ENCODE results near the gene DVL1.

DVL1 gene

DNA sequence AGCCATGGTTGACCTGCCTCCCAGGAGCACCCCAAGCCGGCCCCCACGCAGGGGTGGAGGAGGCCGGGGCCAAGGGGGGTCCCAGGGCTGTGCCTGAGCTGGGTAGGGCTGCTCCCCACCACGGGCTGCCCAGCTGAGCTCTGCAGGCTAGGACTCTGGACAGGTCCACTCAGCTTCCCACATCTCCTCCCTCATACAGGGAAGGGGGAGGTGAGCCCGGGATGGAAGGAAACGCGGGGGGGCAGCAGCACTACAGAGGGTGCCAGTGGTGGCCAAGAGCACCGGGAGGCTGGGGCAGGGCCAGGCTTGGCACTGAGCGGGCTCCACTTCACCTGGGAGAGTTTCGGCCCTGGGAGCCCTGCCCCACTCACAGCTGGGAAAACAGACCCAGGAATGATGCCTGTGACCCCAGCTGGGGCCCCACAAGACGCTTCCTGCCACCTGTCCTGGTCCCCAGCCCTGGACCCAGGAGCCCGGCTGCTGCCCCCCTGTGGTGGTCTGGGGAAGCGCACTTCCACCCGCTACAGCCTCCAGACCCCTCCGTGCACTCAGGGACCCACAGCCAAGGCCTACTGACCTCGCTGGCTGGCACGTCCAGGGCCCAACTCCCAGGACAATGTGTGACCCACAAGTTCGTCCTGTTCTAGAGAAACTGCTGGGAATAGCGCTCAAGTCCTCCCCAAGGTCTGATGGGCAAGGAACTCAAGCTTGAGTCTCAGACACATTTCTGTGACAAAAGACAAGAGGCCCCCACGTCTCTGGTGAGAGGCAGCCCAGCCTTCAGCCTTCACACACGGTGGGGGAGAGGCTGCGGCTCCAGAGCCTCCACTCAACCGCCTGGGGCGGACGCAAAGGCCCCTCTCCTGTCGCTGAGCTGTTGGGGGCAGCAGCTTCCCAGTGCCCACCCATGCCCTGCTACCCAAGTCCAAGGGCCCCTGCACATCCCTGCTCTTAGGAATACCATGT, 22.8 kb upstream of the DVL1 start:
- TF ChIP-seq, protein P1, sequence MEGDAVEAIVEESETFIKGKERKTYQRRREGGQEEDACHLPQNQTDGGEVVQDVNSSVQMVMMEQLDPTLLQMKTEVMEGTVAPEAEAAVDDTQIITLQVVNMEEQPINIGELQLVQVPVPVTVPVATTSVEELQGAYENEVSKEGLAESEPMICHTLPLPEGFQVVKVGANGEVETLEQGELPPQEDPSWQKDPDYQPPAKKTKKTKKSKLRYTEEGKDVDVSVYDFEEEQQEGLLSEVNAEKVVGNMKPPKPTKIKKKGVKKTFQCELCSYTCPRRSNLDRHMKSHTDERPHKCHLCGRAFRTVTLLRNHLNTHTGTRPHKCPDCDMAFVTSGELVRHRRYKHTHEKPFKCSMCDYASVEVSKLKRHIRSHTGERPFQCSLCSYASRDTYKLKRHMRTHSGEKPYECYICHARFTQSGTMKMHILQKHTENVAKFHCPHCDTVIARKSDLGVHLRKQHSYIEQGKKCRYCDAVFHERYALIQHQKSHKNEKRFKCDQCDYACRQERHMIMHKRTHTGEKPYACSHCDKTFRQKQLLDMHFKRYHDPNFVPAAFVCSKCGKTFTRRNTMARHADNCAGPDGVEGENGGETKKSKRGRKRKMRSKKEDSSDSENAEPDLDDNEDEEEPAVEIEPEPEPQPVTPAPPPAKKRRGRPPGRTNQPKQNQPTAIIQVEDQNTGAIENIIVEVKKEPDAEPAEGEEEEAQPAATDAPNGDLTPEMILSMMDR (IDR thresholded peaks at IDR 0.05), result peak; percentile 96

DNA sequence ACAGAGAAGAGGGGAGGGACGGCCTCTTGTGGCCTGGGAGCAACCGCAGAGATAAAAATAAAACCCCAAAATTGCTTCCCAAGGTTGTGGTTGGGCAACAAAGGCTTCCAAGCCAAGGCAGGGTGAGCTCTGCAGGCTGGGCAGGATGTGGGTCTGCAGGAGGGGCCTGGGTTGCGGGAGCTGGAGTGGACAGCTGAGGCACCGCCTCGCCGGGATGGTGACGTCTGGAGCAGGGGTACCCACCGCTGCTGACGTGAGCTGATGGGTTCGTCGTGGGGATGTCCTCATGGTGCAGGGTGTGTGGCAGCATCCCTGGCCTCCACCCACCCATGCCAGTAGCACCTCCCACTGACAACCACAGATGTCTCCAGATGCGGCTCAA, 22.1 kb upstream of the DVL1 start:
- TF ChIP-seq, protein P1 (IDR thresholded peaks at IDR 0.05), result no peak

DNA sequence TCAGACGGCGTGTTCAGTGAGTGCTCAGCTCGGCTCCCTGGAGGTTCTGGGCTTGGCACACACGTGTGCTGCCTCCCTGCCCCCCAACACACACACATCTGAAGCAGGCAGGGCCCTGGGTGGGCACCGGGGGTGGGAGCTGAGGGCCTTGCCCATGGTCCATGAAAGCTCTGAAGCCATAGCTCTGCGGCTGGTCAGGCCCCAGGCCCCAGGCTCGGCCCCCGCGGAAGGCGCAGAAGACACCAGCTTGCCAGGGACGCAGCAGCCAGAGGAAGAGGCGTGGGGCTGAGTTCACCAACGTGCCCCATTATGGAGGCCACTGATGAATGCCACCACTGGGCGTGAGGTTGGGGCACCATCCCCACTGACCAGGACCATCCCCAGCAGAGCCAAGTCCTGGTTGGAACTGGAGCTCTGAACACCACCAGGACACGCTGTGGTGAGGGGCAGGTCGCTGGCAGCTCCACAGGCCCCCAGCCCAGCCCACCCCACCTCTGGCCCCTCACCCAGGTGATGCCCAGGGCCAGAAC, 21.6 kb upstream of the DVL1 start:
- TF ChIP-seq, protein P1 (IDR thresholded peaks at IDR 0.05), result no peak

DNA sequence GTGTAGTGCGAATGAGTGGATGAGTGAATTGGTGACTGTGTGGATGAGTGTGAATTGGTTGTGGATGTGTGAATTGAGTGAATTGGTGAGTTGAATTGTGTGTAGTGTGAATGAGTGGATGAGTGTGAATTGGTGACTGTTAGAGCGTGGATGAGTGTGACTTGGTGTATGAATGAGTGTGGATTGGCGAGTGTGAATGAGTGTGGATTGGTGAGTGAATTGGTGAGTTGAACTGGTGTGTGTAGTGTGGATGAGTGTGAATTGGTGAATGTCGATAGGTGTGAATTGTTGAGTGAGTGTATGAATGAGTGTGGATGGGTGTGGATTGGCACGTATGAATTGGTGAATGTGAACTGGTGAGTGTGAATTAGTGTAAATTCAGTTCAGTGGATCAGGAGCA, 18.1 kb upstream of the DVL1 start:
- TF ChIP-seq, protein P1 (IDR thresholded peaks at IDR 0.05), result no peak

DNA sequence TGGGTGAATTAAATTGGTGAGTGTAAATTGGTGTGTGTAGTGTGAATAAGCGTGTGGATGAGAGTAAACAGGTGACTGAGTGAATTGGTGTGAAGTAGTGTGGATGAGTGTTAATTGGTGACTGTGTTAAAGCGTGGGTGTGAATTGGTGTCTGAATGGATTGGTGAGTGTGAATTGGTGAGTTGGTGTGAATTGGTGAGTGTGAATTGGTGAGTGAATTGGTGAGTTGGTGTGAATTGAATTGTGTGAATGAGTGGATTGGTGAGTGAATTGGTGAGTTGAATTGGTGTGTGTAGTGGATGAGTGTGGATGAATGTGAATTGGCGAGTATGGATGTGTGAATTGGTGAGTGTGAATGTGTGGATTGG, 17.5 kb upstream of the DVL1 start:
- TF ChIP-seq, protein P1 (IDR thresholded peaks at IDR 0.05), result no peak

DNA sequence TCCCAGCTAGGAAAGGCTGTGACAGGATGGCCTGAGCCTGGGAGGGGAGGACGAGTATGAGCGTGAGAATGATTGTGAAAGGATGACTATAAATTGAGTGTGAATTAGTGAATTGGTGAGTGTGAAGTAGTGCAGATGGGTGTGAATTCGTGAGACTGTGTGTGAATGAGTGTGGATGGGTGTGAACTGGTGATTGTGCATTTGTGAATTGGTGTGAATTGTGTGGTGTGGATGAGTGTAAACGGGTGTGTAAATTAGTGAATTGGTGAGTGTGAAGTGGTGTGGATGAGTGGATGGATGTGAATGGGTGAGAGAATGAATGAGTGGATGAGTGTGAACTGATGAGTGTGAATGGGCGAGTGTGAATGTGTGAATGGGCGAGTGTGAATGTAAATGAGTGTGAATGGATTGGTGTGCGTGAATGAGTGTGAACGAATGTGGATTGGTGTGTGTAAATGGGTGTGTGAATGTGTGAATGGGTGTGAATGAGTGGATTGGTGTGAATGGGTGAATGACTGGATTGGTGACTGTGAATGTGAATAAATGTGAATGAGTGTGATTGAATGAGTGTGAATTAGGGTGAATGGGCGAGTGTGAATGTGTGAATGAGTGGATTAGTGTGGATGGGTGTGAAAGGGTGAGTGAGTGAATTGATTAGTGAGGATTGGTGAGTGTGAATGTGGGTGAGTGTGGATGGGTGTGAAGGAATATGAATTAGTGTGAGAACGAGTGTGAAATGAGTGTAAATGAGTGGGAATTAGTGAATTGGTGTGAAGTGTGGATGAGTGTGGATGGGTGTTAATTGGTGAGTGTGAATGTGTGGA, 16.9 kb upstream of the DVL1 start:
- TF ChIP-seq, protein P1 (IDR thresholded peaks at IDR 0.05), result no peak

DNA sequence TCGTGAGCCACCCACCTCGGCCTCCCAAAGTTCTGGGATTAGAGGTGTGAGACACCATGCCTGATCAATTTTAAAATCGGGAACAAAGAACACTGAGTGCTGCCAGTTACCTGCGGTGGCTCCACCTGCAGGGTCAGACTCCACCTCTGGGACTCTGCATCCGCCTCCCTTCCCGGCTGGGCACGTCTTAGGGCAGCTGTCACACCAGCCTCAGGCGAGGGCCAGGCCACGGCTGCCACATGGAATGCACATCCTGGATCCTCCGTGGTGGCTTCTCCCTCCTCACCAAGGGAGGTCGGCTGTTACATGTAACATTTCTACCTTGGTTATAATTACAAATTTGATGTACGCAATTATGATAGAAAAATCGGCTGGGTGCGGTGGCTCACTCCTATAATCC, 15.0 kb upstream of the DVL1 start:
- TF ChIP-seq, protein P1 (IDR thresholded peaks at IDR 0.05), result no peak

All from LNCAP (cell line).